ENCODE results near the gene DDIAS.

Gene DDIAS

DNA sequence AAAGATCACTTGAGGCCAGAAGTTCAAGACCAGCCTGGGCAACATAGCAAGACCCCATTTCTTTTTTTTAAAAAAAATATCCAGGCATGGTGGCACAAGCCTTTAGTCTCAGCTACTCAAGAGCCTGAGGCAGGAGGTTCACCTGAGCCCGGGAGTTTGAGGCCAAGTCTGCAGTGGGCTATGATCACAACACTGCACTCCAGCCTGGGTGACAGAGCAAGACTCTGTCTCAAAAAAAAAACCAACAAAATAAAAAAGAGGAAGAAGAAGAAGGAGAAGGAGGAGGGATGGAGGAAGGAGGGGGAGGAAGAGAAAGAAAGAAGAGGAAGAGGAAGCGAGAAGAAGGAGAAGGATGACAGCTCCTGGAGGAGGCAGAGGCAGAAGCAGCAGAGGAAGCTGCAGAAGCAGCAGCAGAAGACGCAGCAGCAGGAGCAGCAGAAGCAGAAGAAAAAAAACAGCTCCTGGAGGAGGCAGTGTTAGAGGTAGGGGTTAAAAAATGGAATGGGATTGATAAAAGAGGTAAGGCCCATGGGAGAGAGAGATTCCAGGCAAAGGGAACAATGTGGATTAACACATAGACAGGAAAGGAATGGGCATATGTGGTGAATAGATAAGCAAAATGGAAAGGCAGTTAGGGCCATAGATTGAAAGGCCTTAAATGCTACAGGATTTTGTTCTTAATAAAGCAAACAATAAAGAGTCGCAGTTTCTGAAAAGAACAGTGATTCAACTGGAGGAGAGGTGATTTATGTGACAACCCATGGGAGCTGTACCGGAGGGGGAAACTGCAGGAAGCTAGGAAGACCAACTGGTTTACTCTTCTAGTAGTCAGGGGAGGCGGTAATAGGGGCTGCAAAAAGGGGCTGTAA lies 12.2 kb upstream of the DDIAS start:
- H3K4me3 ChIP-seq (ENCODE audit: low read depth, low read length), result no peak overlapping the region
- TF ChIP-seq, protein P1, sequence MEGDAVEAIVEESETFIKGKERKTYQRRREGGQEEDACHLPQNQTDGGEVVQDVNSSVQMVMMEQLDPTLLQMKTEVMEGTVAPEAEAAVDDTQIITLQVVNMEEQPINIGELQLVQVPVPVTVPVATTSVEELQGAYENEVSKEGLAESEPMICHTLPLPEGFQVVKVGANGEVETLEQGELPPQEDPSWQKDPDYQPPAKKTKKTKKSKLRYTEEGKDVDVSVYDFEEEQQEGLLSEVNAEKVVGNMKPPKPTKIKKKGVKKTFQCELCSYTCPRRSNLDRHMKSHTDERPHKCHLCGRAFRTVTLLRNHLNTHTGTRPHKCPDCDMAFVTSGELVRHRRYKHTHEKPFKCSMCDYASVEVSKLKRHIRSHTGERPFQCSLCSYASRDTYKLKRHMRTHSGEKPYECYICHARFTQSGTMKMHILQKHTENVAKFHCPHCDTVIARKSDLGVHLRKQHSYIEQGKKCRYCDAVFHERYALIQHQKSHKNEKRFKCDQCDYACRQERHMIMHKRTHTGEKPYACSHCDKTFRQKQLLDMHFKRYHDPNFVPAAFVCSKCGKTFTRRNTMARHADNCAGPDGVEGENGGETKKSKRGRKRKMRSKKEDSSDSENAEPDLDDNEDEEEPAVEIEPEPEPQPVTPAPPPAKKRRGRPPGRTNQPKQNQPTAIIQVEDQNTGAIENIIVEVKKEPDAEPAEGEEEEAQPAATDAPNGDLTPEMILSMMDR (IDR thresholded peaks at IDR 0.05; ENCODE audit: low read depth, low read length, missing control alignments), result no peak
- DNase-seq (ENCODE audit: low read depth), result no peak

DNA sequence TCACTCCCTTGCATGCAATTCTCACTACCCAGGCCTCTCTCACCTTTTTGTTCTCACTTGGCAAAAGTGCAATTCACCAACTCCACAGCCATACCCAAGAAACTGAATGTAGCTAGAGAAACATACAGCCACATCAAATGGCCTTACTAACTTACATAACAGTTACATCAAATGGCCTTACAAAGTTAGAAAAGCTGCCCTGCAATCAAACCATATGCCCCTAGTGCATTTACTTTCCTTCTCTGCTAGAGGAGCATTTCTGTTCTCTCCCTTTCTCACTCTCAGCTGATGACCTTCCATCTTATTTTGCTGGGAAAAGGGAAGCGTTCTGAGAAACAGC lies 11.6 kb upstream of the DDIAS start:
- H3K4me3 ChIP-seq (ENCODE audit: low read depth, low read length), result no peak overlapping the region
- no peak for DNase-seq (ENCODE audit: low read depth)
- TF ChIP-seq, protein P1 (IDR thresholded peaks at IDR 0.05; ENCODE audit: low read depth, low read length, missing control alignments), result no peak

DNA sequence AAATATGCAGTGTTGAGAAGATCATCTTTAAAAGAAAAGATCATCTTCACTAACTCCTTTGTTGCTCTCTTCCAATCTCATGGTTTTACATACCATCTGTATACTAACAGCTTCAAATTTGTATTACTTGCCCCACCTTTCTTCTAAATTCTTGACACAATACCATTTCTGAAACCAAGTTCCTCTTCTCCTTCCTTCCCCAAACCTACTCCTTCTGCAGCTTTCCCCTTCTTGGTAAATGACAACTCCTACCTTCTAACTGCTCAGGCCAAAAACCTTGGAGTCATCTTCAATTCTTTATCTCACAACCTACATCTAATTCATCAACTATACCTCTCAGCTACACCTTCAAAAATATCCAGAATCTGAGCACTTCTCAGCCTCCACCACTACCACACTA lies 10.6 kb upstream of the DDIAS start:
- no peak overlapping the region for H3K4me3 ChIP-seq (ENCODE audit: low read depth, low read length)
- TF ChIP-seq, protein P1 (IDR thresholded peaks at IDR 0.05; ENCODE audit: low read depth, low read length, missing control alignments), result no peak
- DNase-seq (ENCODE audit: low read depth), result no peak

DNA sequence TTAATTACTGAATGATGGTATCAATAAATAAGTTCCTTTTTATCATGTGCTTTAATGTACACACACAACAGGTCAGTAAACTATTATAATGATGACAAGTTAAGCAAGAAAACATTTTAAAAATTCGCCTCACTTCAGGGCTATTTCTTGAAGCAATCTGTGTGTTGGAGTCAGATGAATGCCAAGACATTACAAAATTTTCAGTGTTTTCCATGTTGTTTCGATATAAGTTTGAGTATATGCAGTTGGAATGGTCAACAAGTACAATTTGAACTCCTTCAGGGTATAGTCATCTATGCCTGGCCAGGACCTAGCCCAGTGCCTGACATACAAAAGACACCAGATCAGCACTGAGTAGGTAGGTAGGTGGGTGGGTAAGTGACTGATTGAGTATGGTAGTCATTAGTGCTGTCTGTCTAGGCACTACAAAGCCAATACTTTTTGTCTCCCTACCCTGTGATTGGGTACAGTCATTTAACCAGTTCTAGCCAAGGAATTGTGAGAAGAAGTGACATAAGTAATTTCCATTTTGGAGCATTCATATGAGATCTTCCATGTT lies 8.8 kb upstream of the DDIAS start:
- TF ChIP-seq, protein P1 (IDR thresholded peaks at IDR 0.05; ENCODE audit: low read depth, low read length, missing control alignments), result no peak
- H3K4me3 ChIP-seq (ENCODE audit: low read depth, low read length), result no peak overlapping the region
- no peak for DNase-seq (ENCODE audit: low read depth)

DNA sequence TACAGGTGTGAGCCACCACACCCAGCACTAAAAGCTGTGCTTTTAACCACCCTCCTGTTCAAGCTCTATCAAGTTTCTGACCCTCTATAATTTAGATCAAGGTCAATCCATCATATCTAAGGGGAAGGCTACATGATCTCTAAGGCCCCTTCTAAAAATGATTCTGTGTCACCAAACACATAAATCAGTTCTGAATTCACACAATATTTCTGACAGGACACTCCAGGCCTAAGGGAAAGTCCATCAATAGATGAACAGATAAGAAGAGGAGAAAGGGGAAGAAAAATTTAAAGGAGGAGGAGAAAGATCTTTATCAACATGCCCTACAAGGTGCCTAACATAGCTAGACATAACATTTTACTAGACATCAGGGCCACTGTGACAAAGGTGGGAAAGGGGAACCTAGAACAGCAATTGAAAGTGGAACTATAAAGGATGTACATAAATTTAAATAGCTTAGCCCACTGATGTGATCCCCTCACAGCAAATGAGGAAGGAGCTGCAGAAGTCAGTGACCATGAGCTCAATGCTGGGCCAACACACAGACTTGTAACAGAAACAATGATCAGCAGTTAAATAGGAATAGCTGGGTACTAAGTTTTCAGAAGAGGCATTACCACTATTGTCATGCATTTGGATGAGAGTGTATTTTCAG lies 6.0 kb upstream of the DDIAS start:
- no peak for DNase-seq (ENCODE audit: low read depth)
- no peak overlapping the region for H3K4me3 ChIP-seq (ENCODE audit: low read depth, low read length)
- TF ChIP-seq, protein P1 (IDR thresholded peaks at IDR 0.05; ENCODE audit: low read depth, low read length, missing control alignments), result no peak

DNA sequence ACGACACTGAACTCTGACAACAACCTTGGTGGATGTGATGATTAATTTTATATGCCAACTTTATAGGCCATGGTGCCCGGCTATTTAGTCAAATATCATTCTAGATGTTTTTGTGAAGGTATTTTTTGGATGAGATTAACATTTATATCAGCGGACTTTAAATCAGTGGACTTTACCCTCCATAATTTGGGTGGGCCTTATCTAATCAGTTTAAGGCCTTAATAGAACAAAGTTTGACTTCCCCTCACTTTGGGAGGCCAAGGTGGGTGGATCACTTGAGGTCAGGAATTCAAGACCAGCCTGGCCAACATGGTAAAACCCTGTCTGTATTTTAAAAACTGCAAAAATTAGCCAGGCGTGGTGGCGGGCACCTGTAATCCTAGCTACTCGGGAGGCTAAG lies 5.4 kb upstream of the DDIAS start:
- H3K4me3 ChIP-seq (ENCODE audit: low read depth, low read length), result no peak overlapping the region
- TF ChIP-seq, protein P1 (IDR thresholded peaks at IDR 0.05; ENCODE audit: low read depth, low read length, missing control alignments), result no peak

More for the DNA sequence above, 5.4 kb upstream of the DDIAS start:
- DNase-seq (ENCODE audit: low read depth), result no peak
